Epidermal melanocyte (primary cell): ENCODE data around the gene ABCD3.
"Not testable (repeated sequence)": the region's sequence is repeated elsewhere in the genome, so short reads cannot be mapped to it uniquely, and the experiment has no call there.

Experiments used
- DNase-seq: peaks from one replicate; pipeline ENCODE4 v3.0.0; 2011; ENCODE audit warnings: low spot score; ENCODE audit not compliant: insufficient read length

ABCD3 gene

GRCh38 chr1:94544706-94545490 lies 126.7 kb downstream of the ABCD3 start:
- DNase-seq: peak; percentile 56

- no peak for DNase-seq
These were observed 131.5 kb downstream of the ABCD3 start for GRCh38 chr1:94549706-94550105.

GRCh38 chr1:94550396-94550795 lies 132.2 kb downstream of the ABCD3 start:
- DNase-seq: no peak

DNA sequence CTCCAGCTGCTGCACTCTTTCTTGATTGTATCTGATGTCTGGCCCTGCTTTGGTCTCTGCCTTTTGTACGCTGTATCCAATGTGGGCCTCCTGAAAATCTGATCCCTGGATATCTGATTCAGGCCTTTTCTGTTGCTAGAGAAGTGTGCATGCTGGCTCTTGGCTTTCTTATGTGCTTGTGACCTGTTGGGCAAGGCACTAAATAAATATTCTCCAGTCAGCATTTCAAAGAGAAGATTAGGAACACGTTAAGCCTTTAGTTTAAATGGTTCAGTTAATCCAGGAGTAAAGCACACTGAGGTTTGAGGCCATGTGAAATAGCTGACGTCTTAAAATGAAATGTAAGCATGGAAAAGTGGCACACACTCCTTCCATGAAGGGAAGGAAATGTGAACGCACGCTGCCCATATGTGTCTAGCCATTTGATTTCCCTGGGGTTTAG lies 132.6 kb downstream of the ABCD3 start:
- no peak for DNase-seq

GRCh38 chr1:94551449-94551848 lies 133.3 kb downstream of the ABCD3 start:
- DNase-seq: no peak

- DNase-seq: no peak
These were observed 133.9 kb downstream of the ABCD3 start for GRCh38 chr1:94552071-94552586.

GRCh38 chr1:94553323-94553730 lies 135.1 kb downstream of the ABCD3 start:
- no peak for DNase-seq

DNA sequence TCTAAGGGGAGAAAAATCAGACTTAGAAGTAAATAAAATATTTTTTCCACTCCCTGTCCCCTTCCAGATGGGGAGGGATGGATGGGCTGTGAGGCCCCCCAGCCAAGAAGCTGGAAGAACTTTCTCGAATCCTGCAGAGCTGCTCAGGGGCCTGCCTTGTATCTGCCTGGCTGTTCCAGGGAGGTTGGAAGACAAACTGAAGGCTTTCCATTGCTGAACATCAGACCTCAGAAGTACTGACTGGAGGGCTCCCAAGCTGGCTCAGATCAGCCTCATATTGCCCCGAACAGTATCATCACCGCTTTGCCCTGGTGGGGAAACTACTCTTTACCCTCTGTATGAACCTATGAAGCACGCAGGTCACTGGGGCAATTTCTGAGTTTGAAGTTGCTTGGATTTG lies 135.7 kb downstream of the ABCD3 start:
- no peak for DNase-seq

DNA sequence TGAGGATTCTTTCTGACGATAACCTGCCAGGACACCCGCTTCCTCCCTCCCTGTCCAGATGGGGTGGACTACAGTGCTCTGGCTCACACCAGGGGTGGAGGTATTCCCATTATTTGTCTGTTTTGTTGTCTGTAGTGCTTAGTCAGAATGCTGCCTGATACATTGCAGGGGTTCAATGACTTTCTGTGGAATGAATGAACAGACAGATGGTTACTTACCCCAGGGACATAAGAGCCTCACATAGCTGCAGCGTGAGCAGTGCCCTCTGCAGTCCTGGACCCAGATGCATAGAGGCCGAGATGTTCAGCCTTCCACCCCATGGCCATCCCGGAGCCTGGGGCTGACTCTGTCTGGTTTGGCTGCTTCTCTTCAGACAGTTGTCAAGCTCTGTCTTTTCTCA lies 136.4 kb downstream of the ABCD3 start:
- DNase-seq: no peak

DNA sequence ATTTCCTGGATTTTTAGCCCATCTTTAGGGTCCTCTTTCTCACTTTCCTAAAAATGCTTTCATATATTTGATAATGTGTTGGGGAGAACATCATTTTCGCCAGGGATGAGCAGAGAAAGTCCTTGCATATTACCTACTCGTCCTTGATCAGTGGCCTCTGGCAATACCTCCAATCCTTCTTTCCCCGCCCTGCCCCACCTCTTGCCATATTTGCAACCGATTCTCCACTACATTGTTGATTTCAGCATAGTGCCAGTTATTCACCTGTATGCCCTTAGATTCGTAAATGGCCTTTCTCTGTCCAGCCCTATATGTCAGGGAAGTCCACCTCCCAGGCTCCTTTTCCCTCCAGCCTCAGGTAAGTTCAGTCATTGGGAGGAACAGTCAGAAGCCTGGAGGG lies 136.9 kb downstream of the ABCD3 start:
- no peak for DNase-seq

GRCh38 chr1:94559921-94560320 lies 141.7 kb downstream of the ABCD3 start:
- no peak for DNase-seq

DNA sequence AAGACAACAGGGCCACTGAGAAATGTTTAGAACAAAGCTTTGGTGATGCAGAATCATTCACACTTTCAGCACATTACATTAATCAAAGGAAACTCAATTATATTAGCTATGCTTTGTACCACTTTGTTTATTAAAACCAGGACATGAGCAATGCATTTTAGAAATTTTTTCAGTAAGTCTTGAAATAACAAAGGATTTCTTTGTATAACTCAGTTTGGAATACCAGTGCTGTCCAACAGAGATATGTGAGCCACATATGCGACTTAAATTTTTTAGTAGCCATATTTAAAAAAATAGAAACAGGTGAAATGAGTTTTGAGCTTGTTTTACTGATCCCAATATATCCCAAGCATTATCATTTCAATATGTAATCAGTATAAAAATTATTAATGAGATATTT lies 142.1 kb downstream of the ABCD3 start:
- DNase-seq: no peak

GRCh38 chr1:94562519-94563260 lies 144.5 kb downstream of the ABCD3 start:
- DNase-seq: no peak

GRCh38 chr1:94565901-94566300 lies 147.7 kb downstream of the ABCD3 start:
- DNase-seq: no peak

DNA sequence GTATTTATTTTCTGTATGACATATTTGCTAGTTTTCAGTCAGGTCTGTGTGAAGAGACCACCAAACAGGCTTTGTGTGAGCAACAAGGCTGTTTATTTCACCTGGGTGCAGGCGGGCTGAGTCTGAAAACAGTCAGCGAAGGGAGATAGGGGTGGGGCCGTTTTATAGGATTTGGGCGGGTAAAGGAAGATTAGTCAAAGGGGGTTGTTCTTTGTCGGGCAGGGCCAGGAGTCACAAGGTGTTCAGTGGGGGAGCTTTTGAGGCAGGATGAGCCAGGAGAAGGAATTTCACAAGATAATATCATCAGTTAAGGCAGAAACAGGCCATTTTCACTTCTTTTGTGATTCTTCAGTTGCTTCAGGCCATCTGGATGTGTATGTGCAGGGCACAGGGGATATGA lies 148.2 kb downstream of the ABCD3 start:
- DNase-seq: not testable (repeated sequence)

- DNase-seq: not testable (repeated sequence)
These were observed 149.9 kb downstream of the ABCD3 start for GRCh38 chr1:94567975-94568607.
